IPS-20b (cell line): Measurements from ENCODE around the gene FMO4.
"Not testable (repeated sequence)": the region's sequence is repeated elsewhere in the genome, so short reads cannot be mapped to it uniquely, and the experiment has no call there.

Source experiments
- H3K27ac ChIP-seq: one replicate; pipeline ENCODE4 v1.5.1; 2013; ENCODE audit warnings: low read length
- H3K27me3 ChIP-seq: 2 replicates; pipeline ENCODE4 v1.6.1; 2013; ENCODE audit warnings: mild to moderate bottlenecking, low read length, inconsistent platforms; ENCODE audit not compliant: insufficient read depth
- H3K36me3 ChIP-seq: 2 replicates; pipeline ENCODE4 v1.6.1; 2013; ENCODE audit warnings: low read depth, mild to moderate bottlenecking, inconsistent platforms, low read length, moderate library complexity; ENCODE audit not compliant: insufficient read depth
- H3K4me1 ChIP-seq: 2 replicates; pipeline ENCODE4 v1.6.1; 2013; ENCODE audit warnings: mild to moderate bottlenecking, control low read depth, inconsistent platforms, low read length, moderate library complexity; ENCODE audit not compliant: insufficient read depth
- H3K4me3 ChIP-seq: 2 replicates; pipeline ENCODE4 v1.5.1; 2013; ENCODE audit warnings: mild to moderate bottlenecking, low read length, inconsistent platforms
- H3K9ac ChIP-seq: 2 replicates; pipeline ENCODE4 v1.6.1; 2013; ENCODE audit warnings: low read depth, mild to moderate bottlenecking, inconsistent platforms, low read length, moderate library complexity
- H3K9me3 ChIP-seq: 2 replicates; pipeline ENCODE4 v1.6.1; 2013; ENCODE audit warnings: mild to moderate bottlenecking, low read depth, low read length, inconsistent platforms; ENCODE audit not compliant: insufficient read depth

FMO4 gene

DNA sequence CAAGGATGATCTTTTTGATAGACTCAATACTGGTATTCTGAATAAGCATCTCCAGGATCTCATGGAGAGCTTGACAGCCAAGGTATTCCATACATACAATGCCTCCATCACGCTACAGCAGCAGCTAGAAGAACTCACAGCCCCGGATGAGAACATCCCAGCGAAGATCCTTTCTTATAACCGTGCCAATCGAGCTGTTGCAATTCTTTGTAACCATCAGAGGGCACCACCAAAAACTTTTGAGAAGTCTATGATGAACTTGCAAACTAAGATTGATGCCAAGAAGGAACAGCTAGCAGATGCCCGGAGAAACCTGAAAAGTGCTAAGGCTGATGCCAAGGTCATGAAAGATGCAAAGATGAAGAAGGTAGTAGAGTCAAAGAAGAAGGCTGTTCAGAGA, 25.4 kb downstream of the FMO4 start:
- H3K9me3 ChIP-seq, H3K4me3 ChIP-seq, H3K27ac ChIP-seq, H3K36me3 ChIP-seq, H3K27me3 ChIP-seq, H3K9ac ChIP-seq, H3K4me1 ChIP-seq: not testable (repeated sequence)

DNA sequence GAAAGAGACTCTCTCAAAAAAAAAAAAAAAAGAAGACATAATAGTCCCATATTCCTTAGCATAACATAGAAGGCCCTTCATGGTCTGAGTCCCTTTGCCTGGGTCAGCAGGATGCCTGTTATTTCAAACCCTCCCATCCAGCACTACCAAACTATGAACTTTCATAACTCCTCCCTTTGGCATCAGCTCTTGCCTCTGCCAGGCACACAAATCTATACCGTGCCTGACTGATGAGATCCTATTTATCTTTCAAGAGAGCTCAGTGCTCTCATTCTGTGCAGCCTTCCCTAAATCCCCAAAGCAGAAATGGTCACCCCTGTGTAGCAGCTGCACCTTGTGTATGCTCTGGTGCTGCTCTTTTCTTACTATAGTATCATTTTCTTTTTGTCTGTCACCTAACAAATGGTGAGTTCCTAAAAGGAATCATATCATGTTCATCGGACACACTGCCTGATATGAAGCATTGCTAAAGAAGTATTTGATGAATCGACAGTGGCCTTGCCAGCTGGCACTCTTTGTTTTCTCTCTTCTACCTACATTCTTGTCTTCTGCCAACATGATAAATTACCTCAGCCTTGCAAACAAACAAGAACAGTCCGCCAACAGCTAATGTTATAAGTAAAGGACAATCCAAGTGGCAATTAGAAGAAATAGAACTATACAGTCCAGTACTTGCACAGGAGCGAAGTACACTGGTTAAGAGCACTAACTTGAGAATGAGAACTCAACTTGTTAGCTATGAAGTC, 29.9 kb downstream of the FMO4 start:
- H3K4me1 ChIP-seq: no peaks in the 10 kb centered on the region
- no peak overlapping the region for H3K9ac ChIP-seq
- H3K4me3 ChIP-seq: no peak overlapping the region
- H3K9me3 ChIP-seq: no peaks in the 10 kb centered on the region
- H3K27me3 ChIP-seq: no peaks in the 10 kb centered on the region
- H3K27ac ChIP-seq: no peak overlapping the region
- no peaks in the 10 kb centered on the region for H3K36me3 ChIP-seq

DNA sequence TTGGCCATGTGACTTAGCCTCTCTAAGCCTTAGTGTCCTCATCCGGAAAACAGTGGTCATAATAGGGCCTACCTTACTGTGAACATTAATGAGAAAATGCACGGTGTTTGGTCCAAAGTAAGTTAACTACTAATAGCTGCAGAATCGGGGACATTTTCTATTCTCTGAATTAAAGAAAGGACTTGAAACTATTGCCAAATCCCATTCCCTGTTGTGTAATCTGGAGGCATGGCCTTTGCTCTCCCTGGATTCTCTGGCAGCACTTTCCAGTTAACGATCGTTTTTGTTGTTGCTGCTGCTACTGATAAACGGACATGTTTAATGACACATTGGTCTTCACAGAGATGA, 30.5 kb downstream of the FMO4 start:
- H3K9me3 ChIP-seq: no peaks in the 10 kb centered on the region
- no peaks in the 10 kb centered on the region for H3K27me3 ChIP-seq
- H3K4me3 ChIP-seq: no peak overlapping the region
- no peaks in the 10 kb centered on the region for H3K4me1 ChIP-seq
- H3K36me3 ChIP-seq: no peaks in the 10 kb centered on the region
- H3K9ac ChIP-seq: no peak overlapping the region
- no peak overlapping the region for H3K27ac ChIP-seq

DNA sequence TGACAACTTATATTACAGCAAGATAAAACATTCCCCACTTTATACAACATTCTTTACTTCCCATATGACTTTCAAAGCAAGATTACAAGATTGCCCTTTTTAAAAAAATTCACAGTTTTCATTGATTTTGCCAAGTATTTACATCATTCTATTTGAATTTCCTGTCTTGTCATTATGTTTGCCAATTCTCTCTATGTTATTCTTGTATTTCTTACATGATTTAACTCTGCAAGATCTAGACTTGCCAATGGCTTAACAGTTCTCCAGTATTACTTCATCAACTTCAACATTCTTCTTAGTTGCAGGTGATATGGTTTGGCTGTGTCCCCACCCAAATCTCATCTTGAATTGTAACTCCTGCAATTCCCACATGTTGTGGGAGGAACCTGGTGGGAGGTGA, 31.6 kb downstream of the FMO4 start:
- H3K9ac ChIP-seq: no peak overlapping the region
- no peaks in the 10 kb centered on the region for H3K27me3 ChIP-seq
- no peaks in the 10 kb centered on the region for H3K36me3 ChIP-seq
- no peak overlapping the region for H3K27ac ChIP-seq
- H3K9me3 ChIP-seq: no peaks in the 10 kb centered on the region
- no peaks in the 10 kb centered on the region for H3K4me1 ChIP-seq
- H3K4me3 ChIP-seq: no peak overlapping the region

DNA sequence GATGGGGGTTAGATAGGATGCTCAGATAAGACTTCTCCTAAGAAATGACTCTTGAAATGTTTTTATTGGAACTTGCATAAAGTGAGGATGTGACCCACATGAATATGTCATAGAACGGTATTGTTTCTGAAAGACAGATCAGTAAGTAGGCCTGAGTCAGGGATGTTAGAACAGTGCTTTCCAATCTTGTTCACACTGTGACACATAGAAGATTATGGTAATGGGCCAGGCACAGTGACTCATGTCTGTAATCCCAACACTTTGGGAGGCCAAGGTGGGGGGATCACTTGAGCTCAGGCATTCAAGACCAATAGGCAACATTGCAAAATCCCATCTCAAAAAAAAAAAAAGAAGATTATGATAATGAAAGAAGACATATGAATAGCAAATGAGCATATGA, 32.9 kb downstream of the FMO4 start:
- no peaks in the 10 kb centered on the region for H3K4me1 ChIP-seq
- no peaks in the 10 kb centered on the region for H3K27me3 ChIP-seq
- H3K9me3 ChIP-seq: no peaks in the 10 kb centered on the region
- no peak overlapping the region for H3K27ac ChIP-seq
- H3K9ac ChIP-seq: no peak overlapping the region
- no peaks in the 10 kb centered on the region for H3K36me3 ChIP-seq
- no peak overlapping the region for H3K4me3 ChIP-seq

DNA sequence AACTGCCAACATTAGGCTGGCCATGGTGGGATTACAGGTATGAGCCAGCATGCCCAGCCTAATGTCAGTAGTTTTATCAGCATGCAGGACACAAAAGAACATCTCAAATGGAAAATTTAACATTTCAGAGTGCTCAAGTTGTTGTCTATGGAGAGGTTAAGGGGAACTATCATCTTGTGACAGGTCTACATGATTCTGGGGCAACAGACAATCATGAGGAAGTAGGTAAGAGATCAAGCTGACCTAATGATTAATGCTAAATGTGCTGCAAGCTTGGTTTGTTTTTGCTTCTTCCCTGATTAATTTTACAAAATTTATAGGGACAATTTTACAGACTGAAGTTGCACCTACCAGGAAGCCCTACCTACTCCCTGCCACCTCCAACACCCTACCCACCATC, 36.6 kb downstream of the FMO4 start:
- Histone ChIP-seq H3K4me1 (no peaks in the 10 kb centered on the region), H3K9ac (no peak overlapping the region), H3K36me3 (no peaks in the 10 kb centered on the region), H3K27me3 (no peaks in the 10 kb centered on the region), H3K27ac (no peak overlapping the region), H3K4me3 (no peak overlapping the region), H3K9me3 (no peaks in the 10 kb centered on the region)

DNA sequence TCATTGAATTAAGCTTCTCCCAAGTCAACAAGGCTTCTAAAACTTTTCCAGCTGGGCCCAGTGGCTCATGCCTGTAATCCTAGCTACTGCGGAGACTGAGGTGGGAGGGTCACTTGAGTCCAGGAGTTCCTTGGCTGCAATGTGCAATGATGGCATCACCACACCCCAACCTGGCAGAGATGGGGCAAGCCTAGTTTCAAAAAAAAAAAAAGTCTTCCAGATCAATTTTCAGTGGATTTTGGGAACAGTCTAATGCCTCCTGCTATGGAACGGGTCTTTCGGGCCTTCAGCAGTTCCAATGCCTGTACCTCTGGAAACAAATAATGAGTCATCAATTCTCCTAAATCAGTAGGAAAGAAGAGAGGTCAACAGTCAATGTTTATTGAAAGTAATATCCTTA, 38.0 kb downstream of the FMO4 start:
- H3K4me1 ChIP-seq: no peaks in the 10 kb centered on the region
- H3K9ac ChIP-seq: no peak overlapping the region
- no peaks in the 10 kb centered on the region for H3K27me3 ChIP-seq
- H3K9me3 ChIP-seq: no peaks in the 10 kb centered on the region
- H3K4me3 ChIP-seq: no peak overlapping the region
- no peaks in the 10 kb centered on the region for H3K36me3 ChIP-seq
- H3K27ac ChIP-seq: no peak overlapping the region

DNA sequence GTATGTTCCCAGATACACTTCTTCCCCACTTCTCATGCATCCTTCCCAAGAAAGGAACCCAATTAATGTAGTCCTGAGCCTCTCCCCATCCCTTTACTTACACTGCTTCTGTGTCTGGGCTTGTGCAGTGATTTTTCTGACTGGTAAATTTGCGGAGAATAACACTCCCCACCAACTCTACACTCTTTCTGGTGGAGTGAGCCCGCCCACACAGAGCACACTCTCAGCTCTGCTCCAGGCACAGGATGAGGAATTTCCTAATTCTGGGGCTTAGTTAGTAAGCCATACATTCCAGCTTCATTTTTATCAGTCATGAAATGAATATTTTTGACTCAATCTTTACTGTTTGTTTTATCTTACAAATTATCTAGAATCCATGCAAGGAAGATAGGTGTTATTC, 38.6 kb downstream of the FMO4 start:
- H3K36me3 ChIP-seq: no peaks in the 10 kb centered on the region
- no peaks in the 10 kb centered on the region for H3K27me3 ChIP-seq
- H3K9ac ChIP-seq: no peak overlapping the region
- H3K4me3 ChIP-seq: no peak overlapping the region
- H3K4me1 ChIP-seq: no peaks in the 10 kb centered on the region
- H3K9me3 ChIP-seq: no peaks in the 10 kb centered on the region
- no peak overlapping the region for H3K27ac ChIP-seq

DNA sequence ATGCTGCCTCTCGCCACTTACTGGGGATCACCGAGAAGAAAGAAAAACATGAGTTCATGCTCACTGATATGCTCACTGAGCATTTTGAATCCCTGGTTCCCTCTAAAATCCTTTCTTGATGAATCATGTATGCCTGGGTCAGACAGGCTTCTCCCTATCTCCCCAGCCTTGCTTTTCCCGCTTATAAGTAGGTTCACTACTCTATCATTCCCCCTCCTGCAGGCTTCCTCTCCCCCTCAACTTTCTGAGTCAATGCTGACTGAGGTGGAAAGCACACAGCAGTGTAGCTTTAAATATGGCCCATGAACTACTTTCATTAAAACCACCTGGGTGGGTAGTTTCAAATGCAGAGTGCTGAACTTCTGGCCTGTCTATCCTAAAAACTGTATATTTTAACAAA, 41.7 kb downstream of the FMO4 start:
- Histone ChIP-seq H3K9me3 (no peaks in the 10 kb centered on the region), H3K4me3 (no peak overlapping the region), H3K27me3 (no peaks in the 10 kb centered on the region), H3K36me3 (no peaks in the 10 kb centered on the region), H3K27ac (no peak overlapping the region), H3K9ac (no peak overlapping the region), H3K4me1 (no peaks in the 10 kb centered on the region)

DNA sequence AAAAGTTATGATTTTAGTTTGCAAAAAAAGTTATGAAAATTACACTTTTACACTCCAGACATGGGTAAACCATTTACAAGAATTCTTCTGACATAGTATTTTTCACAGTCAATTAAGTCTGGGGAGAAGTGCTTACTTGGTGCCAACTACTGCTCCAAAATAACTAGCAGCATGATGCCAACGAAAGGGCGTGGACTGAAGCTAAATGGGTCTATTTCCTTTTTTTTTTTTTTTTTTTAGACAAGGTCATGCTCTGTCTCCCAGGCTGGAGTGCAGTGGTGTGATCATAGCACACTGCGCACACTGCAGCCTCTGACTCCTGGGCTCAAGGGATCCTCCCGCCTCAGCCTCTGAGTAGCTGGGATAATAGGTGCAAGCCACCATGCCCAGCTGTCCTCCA, 43.2 kb downstream of the FMO4 start:
- Histone ChIP-seq H3K4me1 (no peaks in the 10 kb centered on the region), H3K27me3 (no peaks in the 10 kb centered on the region), H3K4me3 (no peak overlapping the region), H3K27ac (no peak overlapping the region), H3K9ac (no peak overlapping the region), H3K9me3 (no peaks in the 10 kb centered on the region), H3K36me3 (no peaks in the 10 kb centered on the region)

DNA sequence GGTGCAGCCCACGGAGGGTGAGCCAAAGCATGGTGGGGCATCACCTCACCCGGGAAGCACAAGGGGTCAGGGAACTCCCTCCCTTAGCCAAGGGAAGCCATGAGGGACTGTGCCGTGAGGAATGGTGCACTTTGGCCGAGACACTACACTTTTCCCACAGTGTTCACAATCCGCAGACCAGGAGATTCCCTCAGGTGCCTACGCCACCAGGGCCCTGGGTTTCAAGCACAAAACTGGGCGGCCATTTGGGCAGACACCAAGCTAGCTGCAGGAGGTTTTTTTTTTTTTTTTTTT, 45.3 kb downstream of the FMO4 start:
- not testable (repeated sequence) for H3K4me3 ChIP-seq, H3K27me3 ChIP-seq, H3K4me1 ChIP-seq, H3K9ac ChIP-seq, H3K36me3 ChIP-seq, H3K9me3 ChIP-seq, H3K27ac ChIP-seq

DNA sequence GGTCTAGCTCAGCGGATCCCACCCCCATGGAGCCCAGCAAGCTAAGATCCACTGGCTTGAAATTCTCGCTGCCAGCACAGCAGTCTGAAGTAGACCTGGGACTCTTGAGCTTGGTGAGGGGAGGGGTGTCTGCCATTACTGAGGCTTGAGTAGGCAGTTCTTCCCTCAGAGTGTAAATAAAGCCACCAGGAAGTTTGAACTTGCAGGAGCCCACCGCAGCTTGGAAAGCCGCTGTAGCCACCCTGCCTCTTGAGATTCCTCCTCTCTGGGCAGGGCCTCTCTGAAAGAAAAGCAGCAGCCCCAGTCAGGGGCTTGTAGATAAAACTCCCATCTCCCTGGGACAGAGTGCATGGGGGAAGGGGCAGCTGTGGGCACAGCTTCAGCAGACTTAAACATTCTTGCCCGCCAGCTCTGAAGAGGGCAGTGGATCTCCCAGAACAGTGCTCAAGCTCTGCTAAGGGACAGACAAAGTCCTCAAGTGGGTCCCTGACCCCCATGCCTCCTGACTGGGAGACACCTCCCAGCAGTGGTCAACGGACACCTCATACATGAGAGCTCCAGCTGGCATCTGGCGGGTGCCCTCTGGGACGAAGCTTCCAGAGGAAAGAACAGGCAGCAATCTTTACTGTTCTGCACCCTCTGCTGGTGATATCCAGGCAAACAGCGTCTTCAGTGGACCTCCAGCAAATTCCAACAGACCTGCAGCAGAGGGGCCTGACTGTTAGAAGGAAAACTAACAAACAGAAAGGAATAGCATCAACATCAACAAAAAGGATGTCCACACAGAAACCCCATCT, 45.9 kb downstream of the FMO4 start:
- not testable (repeated sequence) for H3K27me3 ChIP-seq, H3K4me3 ChIP-seq, H3K9ac ChIP-seq, H3K9me3 ChIP-seq, H3K27ac ChIP-seq, H3K36me3 ChIP-seq, H3K4me1 ChIP-seq
